PFSK-1 (cell line): ENCODE data around the gene STK38L.

Experiments used
- FOXP2 ChIP-seq: optimal IDR thresholded peaks from 2 replicates; pipeline ENCODE3; 2011; ENCODE audit warnings: borderline replicate concordance, control low read depth, inconsistent platforms; ENCODE audit not compliant: insufficient read depth; ENCODE audit errors: extremely low read length, extremely low read depth
- POLR2AphosphoS5 ChIP-seq: IDR thresholded peaks from 2 replicates; pipeline ENCODE4 v1.6.1; 2012; ENCODE audit warnings: low read depth, mild to moderate bottlenecking, control low read depth, low read length, moderate library complexity
- SIN3A ChIP-seq: IDR thresholded peaks from 2 replicates; pipeline ENCODE4 v1.6.1; 2012; ENCODE audit warnings: mild to moderate bottlenecking, low read length, moderate library complexity, borderline replicate concordance; ENCODE audit not compliant: insufficient read depth
- TAF1 ChIP-seq: IDR thresholded peaks from 2 replicates; pipeline ENCODE4 v1.6.1; 2012; ENCODE audit warnings: low read length, control low read depth, borderline replicate concordance; ENCODE audit not compliant: insufficient read depth
- TF ChIP-seq, protein P1 (sequence below), 2 experiments: IDR thresholded peaks; 2 replicates each; pipeline versions ENCODE4 v1.6.1 to v1.8.0; 2011 to 2012; ENCODE audit warnings: low read depth in 2 of 2, low read length in 2 of 2, control low read depth in 1 of 2, inconsistent platforms in 1 of 2, mild to moderate bottlenecking in 1 of 2, moderate library complexity in 1 of 2; ENCODE audit not compliant: insufficient read depth in 1 of 2

Gene STK38L

DNA sequence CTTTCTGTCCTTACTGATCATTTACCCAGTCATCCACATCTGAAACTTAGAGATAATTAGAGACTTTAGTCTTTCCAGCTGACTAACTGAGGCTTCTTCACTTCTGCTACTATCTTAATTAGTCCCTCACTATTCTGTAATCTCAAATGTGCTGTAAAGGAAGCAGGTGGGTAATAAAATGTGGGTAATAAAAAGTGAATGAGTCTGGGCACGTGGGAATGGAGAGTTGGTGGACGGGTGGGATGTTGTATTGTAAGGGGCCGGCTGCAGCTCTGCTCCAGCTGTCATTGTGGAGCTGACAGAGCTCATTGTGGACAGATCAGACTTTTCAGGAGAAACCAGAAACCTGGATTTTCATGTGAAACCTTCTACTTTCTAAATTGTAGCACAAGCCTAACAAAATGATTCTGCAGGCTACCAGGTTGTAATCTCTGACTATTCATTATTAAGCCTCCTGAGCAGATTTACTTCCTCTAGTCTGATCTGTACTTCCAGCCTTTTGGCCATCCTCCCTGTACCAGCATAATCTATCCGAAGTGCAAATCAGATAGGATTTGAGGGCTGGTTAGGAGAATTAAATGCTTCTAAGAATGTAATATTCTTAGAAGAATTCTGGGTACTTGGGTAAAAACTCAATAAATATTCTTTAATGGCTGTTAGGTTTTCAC is 46.5 kb downstream of the STK38L start:
- TF ChIP-seq POLR2AphosphoS5, result no peak
- TF ChIP-seq TAF1, result no peak
- no peak for TF ChIP-seq FOXP2
- no peak for TF ChIP-seq SIN3A
- TF ChIP-seq, protein P1, sequence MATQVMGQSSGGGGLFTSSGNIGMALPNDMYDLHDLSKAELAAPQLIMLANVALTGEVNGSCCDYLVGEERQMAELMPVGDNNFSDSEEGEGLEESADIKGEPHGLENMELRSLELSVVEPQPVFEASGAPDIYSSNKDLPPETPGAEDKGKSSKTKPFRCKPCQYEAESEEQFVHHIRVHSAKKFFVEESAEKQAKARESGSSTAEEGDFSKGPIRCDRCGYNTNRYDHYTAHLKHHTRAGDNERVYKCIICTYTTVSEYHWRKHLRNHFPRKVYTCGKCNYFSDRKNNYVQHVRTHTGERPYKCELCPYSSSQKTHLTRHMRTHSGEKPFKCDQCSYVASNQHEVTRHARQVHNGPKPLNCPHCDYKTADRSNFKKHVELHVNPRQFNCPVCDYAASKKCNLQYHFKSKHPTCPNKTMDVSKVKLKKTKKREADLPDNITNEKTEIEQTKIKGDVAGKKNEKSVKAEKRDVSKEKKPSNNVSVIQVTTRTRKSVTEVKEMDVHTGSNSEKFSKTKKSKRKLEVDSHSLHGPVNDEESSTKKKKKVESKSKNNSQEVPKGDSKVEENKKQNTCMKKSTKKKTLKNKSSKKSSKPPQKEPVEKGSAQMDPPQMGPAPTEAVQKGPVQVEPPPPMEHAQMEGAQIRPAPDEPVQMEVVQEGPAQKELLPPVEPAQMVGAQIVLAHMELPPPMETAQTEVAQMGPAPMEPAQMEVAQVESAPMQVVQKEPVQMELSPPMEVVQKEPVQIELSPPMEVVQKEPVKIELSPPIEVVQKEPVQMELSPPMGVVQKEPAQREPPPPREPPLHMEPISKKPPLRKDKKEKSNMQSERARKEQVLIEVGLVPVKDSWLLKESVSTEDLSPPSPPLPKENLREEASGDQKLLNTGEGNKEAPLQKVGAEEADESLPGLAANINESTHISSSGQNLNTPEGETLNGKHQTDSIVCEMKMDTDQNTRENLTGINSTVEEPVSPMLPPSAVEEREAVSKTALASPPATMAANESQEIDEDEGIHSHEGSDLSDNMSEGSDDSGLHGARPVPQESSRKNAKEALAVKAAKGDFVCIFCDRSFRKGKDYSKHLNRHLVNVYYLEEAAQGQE (IDR thresholded peaks at IDR 0.05; ENCODE audit: insufficient read depth in 1 of 2, low read depth in 2 of 2, low read length in 2 of 2), result no peak

DNA sequence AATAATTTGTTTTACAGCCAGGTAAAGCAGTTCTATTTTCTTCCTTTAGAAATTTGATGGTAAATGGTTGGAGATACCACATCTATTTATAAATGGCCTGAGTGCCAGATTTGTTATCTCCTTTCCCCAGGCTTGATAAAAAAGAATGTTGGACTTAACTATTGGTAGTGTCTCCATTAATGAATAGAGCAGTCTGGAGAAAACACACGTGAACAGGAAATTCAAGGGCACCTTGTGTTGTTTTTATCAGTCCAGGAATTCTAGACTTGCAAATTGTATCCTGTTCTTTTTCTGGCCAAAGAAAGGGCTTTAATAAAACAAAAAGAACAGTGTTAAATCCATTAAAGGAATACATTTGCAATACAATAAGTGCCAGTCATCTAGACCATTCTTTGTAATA is 47.8 kb downstream of the STK38L start:
- TF ChIP-seq TAF1 (no peak), SIN3A (no peak), FOXP2 (no peak), POLR2AphosphoS5 (no peak)
- TF ChIP-seq, protein P1 (IDR thresholded peaks at IDR 0.05; ENCODE audit: insufficient read depth in 1 of 2, low read depth in 2 of 2, low read length in 2 of 2), result no peak

DNA sequence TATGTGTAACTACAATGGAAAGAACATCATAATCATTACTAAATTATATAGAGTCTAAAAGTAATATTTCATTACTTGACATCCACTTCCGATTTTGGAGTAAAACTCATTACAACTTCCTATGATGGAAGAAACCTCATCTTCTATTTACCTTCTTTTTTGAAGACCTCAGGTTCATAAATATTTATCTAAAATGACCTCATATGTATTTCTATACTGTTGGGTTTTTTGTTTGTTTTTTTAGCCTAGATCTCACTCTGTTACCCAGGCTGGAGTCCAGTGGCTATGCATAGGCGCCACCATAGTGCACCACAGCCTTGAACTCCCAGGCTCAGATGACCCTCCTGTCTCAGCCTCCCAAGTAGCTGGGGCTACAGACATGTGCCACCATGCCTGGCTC is 48.6 kb downstream of the STK38L start:
- TF ChIP-seq TAF1 (no peak), FOXP2 (no peak), POLR2AphosphoS5 (no peak), SIN3A (no peak)
- TF ChIP-seq, protein P1 (IDR thresholded peaks at IDR 0.05; ENCODE audit: insufficient read depth in 1 of 2, low read depth in 2 of 2, low read length in 2 of 2), result no peak

DNA sequence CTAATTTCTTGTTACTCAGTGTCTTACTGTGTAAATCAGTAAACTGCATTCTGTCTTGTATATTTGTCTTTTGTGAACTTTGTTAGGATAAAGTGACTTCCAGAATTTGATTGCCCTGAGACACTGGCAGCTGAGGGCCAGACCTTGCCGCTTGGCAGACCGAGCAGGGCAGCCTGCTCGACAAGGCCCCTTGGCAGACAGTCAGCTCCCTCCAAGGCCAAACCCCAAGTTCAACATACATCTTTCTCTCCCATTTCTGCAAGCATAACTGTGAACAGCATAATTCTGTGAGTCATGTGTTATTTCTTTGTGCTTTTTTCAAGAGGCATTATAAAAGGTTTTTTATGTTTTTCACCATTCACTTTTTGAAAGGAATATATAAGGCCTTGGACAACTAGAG is 49.4 kb downstream of the STK38L start:
- TF ChIP-seq, protein P1 (IDR thresholded peaks at IDR 0.05; ENCODE audit: insufficient read depth in 1 of 2, low read depth in 2 of 2, low read length in 2 of 2), result no peak
- TF ChIP-seq FOXP2 (no peak), POLR2AphosphoS5 (no peak), TAF1 (no peak), SIN3A (no peak)

DNA sequence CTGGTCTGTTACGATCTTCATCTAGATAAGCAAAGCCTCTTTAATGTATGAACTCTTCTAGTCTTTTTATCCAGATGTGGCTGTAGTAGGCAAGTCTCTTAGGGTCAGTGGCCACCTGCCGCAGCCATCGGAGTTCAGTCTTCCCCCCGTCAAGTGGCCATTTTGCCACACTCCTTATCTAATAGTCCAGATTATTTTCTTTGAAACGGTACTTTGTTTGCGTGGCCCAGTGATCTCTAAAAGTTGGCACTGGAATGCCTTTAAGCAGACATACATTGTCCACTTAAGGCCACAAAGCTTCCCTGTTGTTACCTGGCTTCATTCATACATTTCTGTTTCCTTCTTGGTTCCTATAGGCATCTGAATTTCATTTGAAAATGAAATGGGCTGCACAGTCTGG is 52.6 kb downstream of the STK38L start:
- no peak for TF ChIP-seq SIN3A
- TF ChIP-seq FOXP2, result no peak
- TF ChIP-seq POLR2AphosphoS5, result no peak
- TF ChIP-seq, protein P1 (IDR thresholded peaks at IDR 0.05; ENCODE audit: insufficient read depth in 1 of 2, low read depth in 2 of 2, low read length in 2 of 2), result no peak
- TF ChIP-seq TAF1, result no peak
